ENCODE results near the gene NEDD9.

- TF ChIP-seq REST (IDR thresholded peaks at IDR 0.05; ENCODE audit: low read depth, low read length): no peak
- no peak for TF ChIP-seq BRCA1 (IDR thresholded peaks at IDR 0.05; ENCODE audit: low read depth, low read length)
- no peak for TF ChIP-seq ZBTB4 (CRISPR knock-in tag; IDR thresholded peaks at IDR 0.05)
- TF ChIP-seq ATF3 (IDR thresholded peaks at IDR 0.05; ENCODE audit: borderline replicate concordance, extremely low read depth, low read depth, low read length): no peak
These were observed 45.2 kb downstream of the NEDD9 start for GRCh38 chr6:11187301-11187700.

Measured in GM12878 (cell line).